CD4-positive, alpha-beta T cell treated with Interferon gamma for 1 hour (primary cell): ENCODE data around the gene SLC20A1.
"Not testable (repeated sequence)": the region's sequence is repeated elsewhere in the genome, so short reads cannot be mapped to it uniquely, and the experiment has no call there.

Source experiments
- DNase-seq: peaks from one replicate; pipeline ENCODE4 v3.0.0-alpha.2; 2020

Gene SLC20A1

GRCh38 chr2:112646791-112647689 is 1.3 kb downstream of the SLC20A1 start:
- DNase-seq, result no peak

- DNase-seq, result no peak
Measured at GRCh38 chr2:112648081-112648480, 2.3 kb downstream of the SLC20A1 start.

- DNase-seq, result no peak
Measured at GRCh38 chr2:112656679-112657078, 10.9 kb downstream of the SLC20A1 start.

- no peak for DNase-seq
Measured at GRCh38 chr2:112658301-112658700, 12.6 kb downstream of the SLC20A1 start.

- no peak for DNase-seq
Measured at GRCh38 chr2:112658839-112659667, 13.3 kb downstream of the SLC20A1 start.

GRCh38 chr2:112660138-112660537 is 14.4 kb downstream of the SLC20A1 start:
- no peak for DNase-seq

- DNase-seq, result no peak
Measured at GRCh38 chr2:112661656-112662305, 16.0 kb downstream of the SLC20A1 start.

- DNase-seq, result no peak
Measured at GRCh38 chr2:112662704-112663103, 17.0 kb downstream of the SLC20A1 start.

GRCh38 chr2:112664689-112665088 is 18.9 kb downstream of the SLC20A1 start:
- DNase-seq, result no peak

GRCh38 chr2:112665113-112665780 is 19.5 kb downstream of the SLC20A1 start:
- DNase-seq, result no peak

GRCh38 chr2:112666761-112667122 is 21.0 kb downstream of the SLC20A1 start:
- DNase-seq, result no peak

- not testable (repeated sequence) for DNase-seq
Measured at GRCh38 chr2:112667540-112667939, 21.8 kb downstream of the SLC20A1 start.

- no peak for DNase-seq
Measured at GRCh38 chr2:112669667-112670066, 23.9 kb downstream of the SLC20A1 start.

GRCh38 chr2:112670252-112671022 is 24.7 kb downstream of the SLC20A1 start:
- no peak for DNase-seq

- no peak for DNase-seq
Measured at GRCh38 chr2:112671801-112672200, 26.1 kb downstream of the SLC20A1 start.

- DNase-seq, result no peak
Measured at GRCh38 chr2:112673008-112673407, 27.3 kb downstream of the SLC20A1 start.

- peak; percentile 67 for DNase-seq
Measured at GRCh38 chr2:112674229-112674628, 28.5 kb downstream of the SLC20A1 start.

GRCh38 chr2:112679484-112679883 is 33.7 kb downstream of the SLC20A1 start:
- no peak for DNase-seq

GRCh38 chr2:112680666-112681101 is 34.9 kb downstream of the SLC20A1 start:
- DNase-seq, result no peak

- DNase-seq, result peak; percentile 8
Measured at GRCh38 chr2:112682101-112682500, 36.4 kb downstream of the SLC20A1 start.

- DNase-seq, result no peak
Measured at GRCh38 chr2:112683550-112684414, 38.0 kb downstream of the SLC20A1 start.
